Activated CD4-positive, alpha-beta T cell treated with anti-CD3 and anti-CD28 coated beads for 48 hours (primary cell): ENCODE measurements around the gene MLIP.

Experiments
- DNase-seq: peaks from one replicate; pipeline ENCODE4 v3.0.0-alpha.2; 2020

Gene MLIP

DNA sequence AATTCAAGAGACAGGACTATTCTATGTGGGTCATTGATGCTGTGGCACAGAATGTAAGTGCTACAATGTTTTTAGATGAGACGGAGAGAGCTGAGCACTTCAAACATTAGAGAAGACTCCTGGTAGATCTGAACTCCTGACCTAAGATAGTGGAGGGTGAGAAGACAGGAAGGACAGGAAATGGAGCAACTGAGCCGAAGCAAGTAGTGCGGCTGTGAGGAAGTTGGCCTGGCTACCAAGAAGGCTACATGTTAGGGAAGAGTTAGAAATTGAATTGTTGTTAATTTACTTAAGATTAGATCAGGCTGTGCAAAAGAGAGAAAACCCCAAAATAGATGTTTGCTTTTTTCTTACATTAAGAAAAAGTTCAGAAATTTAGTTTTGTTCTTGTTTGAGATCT, 14.4 kb upstream of the MLIP start:
- no peak for DNase-seq

DNA sequence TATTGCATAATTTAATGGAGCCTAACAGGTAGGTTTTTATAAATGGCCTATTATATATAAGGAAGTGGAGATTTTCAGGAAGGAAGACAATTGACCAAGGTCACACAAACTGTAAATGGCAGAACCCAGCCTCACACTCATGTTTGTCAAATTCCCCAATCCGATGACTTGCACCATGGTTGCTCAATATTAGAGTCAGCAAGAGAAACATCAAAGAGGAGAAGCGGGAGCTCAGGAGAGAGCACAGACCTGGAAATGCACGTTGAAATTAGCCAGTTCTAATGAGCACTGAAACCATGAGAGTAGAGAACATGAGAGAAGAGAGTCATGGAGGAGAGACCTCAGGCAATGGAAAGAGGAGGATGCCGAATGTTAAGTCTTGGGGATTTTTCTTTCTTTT, 13.5 kb upstream of the MLIP start:
- no peak for DNase-seq

DNA sequence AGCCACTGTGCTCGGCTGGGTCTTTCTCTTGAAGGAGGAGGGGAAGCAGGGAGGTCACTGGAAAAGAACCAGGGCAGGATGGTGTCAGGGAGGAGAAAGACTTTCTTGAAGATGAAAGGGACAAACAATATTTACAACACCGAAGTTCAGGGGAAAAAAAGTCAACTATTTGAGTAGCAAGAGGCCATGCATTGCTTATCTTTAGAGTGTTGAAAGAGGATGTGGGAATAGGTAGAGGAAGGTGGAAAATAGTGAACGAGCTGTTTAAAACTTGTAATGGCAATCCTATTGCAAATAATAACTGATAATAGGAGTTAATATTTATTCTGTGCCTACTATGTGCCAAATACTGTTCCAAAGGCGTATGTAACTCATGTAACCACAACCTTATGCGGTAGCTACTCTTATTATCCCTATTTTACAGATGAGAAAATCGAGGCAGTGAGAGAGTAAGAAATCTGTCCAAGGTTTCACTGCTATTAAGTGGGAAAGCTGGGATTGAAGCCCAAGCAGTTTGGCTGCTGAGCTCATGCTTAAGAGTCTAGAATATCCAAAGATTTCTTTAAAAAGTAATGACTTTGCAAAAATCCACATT, 12.7 kb upstream of the MLIP start:
- no peak for DNase-seq

DNA sequence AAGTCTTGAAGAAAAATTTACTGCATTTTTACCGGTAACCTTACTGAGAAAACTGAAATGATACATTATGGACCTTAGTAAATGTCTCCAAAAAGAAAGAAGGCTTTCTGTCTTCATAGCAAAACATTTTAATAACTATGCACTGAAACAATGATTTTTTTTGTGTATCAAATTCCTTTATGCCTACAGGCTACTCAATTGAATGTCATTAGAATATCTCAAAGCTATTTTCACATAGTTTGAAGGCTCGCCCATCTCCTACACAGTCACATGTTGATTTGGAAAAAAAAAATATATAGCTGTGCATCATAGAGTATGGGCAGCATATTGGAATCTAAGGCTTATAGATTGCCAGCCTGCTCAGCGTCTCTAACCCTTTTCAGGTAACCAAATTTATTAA, 12.0 kb upstream of the MLIP start:
- DNase-seq, result no peak

DNA sequence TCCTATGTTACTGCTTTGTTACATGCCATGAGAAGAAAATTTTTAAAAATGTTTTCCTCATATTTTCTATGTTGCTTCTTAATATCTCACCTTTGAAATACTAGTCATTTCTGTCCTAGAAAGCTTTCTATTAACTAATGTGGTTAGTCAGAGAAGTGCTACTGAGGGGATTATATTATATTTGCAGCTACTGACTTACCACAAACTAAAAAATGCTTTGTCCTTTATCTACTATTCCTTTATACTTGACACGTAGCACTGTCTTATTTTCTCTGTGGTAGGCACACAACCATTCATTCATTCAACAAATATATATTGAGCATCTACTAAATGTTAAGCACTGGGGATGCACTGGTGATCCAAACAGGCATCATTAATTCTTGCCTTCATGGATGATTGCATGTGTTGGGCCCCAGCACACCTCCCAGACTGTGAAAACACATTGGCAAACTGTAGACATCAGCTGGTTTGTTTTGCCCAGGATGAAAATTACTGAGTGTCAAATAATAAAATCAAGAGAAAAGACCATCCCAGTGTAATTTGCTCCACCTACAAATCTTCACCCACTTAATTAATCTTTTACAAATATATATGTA, 10.7 kb upstream of the MLIP start:
- no peak for DNase-seq

DNA sequence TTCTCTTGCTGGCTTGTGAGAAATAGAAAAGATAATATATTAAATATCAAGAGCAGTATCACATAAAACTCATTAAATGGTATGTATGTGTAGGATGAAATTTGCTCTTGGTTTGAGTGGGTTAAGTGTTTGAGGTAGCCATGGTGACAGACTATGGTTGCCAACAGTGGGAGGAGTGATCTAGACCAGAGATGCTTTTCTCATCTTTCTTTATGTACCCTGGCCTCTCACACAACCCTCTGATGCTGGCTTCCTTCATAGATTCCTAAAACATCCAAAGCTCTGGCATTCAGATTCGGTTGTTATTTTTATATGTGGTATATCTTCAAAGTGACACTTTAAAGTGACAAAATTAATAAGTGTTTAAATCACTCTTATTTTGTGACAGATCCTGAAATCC, 9.0 kb upstream of the MLIP start:
- no peak for DNase-seq

DNA sequence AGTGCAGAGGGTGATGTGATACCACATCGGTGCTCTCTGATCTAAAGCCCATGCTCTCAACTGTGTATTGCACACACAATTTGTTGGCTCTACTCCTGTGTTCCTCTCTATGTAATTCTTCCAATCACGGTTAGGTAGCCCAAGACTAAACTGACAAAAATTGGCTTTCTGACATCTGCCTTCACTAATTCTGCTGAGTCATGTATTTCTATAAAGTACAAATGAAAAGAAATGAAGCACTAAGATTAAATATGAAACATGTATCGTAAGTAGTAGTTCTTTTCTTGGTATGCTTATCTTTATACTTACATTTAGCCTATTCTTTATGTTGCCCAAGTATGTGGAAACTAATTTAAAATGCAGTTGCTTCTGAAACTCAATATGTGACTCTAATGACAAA, 7.7 kb upstream of the MLIP start:
- DNase-seq, result no peak

DNA sequence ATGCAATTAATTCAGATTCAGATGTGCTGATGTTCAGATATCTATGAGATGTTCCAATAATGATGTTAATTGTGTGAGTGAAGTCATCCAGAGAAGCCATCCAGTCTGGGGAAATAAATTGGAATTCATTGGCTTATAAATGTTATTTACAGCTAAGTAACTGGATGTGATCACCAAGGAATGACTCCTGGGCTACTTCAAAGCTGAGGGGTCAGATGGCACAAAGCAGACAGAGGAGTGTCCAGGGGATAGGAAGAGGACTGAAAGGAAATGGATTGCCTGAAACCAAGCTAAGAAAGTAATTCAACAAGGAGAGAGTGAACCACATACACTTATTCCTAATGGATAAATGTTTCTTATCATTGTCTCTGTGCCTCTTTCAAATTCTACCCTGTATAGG, 4.5 kb upstream of the MLIP start:
- no peak for DNase-seq

DNA sequence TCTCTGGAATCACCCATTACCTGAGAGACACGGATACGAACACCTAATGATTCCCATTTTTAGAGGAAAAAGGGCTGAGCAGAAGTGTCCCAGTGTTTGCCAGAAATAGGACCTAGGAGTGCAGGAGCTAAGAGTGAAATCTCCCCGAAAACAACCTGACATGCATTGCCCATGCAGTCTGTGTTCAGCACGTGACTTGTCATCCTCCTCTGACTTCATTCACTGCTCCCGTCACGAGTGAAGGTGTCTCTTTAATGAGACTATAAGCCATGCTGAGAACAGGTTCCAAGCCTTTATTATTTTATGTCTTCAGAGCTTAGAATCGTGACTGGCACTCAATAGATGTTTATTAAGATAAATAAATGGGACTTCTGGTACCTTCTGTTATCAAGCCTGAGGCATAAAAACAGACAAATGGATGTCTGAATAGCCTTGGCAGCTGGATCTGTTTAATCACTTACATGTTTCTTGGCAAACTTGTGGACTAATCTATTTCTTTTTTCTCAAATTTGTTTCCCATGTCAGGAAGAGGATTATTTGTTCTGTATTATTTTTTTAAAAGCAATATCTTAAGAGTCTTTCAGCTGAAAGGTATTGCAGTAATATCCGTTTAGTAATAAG, 3.7 kb upstream of the MLIP start:
- DNase-seq, result no peak

DNA sequence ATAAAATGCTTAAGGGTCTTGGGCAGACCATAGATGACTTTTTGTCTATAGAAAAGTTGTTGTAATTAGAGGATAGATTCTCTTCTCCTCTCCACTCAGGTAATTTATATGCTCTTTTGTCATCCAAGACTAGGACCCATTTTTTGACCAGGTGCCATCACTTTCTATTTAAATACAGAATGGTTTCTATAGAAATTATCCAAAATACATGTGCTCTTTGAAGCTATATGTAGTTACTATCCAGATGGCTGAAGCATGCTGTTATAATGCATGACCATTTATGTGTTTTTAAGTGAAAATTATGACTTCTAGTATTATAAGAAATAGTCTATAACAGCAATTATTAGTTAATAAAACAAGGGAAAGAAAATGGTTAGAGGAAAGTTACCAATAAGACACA, 3.0 kb upstream of the MLIP start:
- DNase-seq, result no peak

DNA sequence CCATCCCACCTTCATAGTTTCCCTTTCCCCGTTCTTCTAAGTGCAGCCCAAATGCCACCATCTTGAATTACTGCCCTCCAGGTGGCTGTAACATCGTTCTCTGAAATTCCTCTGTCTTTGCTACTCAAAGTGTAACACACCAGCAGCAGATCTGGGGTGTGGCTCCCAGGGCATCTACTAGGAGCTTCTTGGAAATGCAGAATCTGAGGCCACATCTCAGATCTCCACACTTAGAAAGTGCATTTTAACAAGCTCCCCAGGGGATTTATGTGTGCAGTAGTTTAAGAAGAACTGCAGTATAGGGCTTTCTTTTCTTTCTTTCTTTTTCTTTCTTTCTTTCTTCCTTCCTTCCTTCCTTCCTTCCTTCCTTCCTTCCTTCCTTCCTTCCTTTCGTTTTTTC, 1.7 kb upstream of the MLIP start:
- no peak for DNase-seq

DNA sequence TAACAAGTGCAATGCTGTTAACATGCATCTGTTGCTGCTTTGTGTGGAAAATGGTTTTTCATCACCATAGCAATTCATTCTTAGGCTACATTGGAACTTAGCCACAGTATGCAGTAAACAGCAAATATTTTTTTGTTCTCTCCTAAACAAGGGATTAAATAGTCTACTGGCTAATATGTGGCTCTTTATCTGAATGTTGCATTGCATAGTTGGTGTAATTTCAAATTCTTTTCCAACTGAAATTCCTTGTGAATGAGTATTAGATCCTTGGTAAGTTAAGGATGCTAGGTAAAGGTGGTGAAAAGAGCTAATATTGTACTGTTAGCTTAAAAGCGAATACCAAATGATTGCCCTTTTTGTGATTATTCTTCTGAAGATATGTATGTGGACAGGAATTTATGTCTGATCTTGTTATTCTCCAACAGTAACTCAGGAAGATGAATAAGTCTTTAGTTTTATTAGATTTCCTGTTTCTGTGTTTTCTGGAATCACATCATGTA, 958 bp downstream of the MLIP start:
- DNase-seq, result no peak

DNA sequence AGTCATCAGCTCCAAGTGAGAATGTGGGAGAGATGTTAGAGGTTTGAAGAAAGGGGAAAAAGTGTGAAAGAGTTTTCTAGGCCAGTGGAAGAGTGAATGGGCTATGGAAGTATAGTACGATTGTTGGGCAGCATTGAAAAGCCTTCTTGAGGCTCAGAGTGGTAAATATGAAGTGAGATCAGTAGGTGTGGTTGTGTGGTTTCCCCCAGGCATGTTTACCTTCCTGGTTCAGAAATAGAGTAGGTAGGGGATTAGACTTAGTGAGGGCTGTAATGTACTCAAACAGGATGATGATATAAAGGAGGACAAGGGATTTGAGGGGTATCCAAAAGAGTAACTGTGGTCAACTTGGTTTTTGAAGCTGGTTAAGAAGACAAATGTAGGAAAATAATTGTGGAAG, 3.7 kb downstream of the MLIP start:
- DNase-seq, result no peak

DNA sequence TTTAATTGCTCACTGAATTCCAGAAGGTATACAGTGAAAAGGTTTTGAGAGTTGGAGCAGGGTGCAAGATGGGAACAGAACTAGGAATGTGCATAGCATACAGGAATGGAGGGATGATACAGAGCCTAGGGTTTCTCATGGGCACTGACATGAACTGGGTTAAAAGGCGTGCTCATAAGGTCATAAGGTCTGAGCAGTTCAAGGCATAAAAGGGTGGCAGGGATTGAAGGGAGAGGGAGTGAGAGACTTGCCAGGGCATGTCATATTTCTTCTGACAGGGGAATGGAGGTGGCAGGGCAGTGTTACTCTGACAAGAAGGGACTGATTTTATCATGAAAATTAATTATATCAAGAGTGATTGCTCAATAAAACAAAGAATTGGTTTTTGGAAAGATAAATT, 4.7 kb downstream of the MLIP start:
- no peak for DNase-seq

DNA sequence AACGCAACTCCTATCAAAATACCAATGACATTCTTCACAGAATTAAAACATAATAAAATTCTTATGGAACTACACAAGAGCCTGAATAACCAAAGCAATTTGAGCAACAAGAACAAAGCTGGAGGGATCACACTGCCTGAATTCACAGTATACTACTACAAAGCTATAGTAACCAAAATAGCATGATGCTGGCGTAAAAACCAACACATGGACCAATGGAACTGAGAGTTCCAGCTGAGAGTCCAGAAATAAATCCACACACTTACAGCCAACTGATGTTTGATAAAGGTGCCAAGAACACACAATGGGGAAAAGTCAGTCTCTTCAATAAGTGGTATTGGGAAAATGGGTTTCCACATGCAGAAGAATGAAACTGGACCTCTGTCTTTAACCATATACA, 6.9 kb downstream of the MLIP start:
- DNase-seq, result no peak

DNA sequence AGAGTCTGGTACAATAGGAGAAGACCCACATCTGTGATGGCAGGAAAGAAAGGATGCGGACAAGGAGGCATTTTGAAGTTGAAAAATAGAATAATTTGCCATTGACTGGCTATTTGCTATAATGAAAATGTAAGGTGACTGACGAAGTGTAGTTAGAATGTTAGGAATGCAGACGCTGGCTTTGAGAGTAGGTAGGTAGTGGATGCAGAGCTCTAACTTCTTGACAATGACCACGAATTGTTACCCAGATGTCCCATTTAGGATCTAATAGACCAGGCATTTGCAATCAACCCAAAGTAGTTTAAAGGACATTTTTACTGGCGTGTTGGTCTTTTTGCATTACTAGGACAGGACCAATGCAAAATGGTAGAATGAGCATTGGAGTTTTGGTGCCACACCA, 14.2 kb downstream of the MLIP start:
- no peak for DNase-seq

DNA sequence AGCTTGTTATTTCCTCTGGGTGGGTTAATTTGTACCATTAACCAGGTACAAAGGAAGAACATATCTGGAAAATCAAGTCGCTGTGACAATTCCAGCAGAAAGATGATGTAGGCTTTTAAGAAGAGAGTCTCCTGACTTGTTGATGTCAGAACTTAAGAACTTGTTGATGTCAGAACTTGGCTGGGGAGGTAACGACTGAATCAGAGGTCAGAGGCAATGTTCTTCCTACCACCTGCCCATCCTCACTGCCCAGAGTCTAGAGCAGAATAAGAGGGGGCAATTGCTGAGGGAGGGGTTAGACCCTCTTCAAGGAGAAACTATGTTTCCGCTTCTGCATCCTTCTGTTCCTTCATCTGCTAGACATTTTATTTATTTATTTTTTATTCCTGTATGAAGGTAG, 18.9 kb downstream of the MLIP start:
- no peak for DNase-seq

DNA sequence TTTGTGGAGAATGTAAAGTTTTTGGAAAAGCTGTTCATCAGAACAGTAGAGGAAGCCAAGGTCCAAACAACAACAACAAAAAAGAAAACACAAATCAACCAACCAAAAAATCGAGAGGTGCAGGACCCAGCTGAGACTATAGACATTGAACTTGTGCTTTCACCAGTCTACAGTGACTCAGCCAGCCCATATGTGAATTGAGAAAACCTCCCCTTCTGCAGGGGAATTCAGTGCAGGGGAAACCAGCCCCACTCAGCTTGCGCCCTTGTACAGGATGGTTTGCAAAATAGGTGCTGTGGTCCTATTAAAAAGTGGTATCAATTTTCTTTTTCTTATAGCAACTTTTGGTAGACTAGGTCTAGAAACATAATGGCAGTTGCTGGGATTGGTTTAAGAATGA, 21.3 kb downstream of the MLIP start:
- DNase-seq, result no peak

DNA sequence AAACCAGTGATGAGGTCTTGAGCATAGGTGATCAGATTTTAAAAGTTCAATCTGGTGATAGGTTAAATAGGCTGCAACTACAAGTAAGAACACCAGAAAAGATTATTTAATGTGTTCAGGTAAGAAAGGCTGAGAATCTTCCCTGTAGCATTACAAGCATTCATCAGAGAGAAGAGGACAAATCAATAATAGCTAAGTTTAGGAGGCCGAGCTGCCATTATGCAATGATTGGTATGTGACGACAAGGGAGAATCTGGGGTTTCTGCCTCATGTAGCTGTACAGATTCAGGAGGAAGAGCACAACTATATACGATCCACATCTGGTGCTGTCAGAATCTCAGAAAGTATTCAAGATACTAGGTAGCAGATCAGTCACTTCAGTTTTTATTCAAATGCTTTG, 21.9 kb downstream of the MLIP start:
- no peak for DNase-seq

DNA sequence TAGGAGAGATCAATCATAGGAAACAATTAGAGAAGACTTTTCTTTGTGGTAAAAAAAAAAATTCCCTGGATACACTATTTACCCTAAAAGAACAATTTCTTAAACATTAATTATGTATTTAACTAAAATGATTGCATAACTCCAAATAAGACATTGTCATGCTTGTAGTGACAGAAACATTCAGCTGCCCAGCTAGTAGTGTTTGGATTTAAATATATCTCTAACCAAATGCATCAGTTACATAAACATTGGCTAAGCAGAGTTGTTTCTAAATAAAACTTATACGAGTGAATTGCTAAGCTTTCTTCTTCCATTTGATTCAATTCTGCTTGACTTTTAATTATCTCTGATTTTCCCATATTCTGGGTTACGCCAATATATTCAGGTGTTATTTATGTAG, 23.7 kb downstream of the MLIP start:
- DNase-seq, result no peak

DNA sequence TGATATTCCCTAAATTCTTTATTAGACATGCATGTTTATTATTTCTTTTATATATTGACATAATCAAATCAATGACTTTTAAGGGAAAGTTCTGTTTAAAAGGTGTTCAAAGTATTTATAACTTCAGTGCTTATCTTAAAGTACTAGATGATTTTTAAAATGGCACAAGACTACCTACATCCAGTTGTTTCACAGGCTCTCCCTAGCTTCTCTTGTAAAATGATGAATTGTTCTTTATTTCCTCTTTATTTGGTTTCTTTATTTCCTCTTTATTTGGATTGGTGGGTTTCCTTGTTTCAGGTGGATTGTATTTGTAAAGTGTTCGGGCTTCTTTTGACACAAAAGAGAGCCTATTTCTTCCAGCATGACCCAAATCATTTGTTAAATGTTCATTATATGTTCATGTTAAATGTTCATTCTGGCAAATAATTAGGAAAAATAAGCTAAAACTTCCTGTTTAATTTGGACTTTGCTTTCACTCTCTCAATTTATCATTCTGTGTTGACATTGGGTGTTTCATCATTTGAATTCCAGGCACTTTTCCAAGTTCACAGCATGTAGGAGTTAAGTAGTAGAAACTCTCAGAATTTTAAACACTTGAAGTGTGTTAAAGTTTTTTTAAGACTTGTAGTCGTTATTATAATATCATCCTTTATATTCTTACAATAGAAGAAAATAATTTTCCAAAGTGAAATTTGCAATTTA, 24.6 kb downstream of the MLIP start:
- no peak for DNase-seq

DNA sequence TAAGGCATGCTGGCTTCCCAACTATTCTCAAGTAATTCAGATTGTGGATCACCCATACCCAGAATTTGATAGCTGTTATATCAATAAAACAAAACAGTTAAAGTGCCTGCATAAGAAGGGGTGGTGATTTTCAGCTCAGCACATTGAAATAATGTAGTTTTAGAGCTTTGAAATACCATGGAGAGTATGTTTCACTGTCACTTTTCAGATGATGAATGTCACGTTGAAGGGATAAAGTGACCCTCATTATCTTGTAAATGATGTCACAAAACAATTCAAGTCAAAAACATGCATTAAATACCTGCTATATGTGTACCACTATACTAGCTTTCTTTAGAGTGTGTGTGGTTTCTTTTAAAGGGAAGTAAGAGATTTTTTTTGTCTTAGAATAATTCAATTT, 27.6 kb downstream of the MLIP start:
- DNase-seq, result no peak

DNA sequence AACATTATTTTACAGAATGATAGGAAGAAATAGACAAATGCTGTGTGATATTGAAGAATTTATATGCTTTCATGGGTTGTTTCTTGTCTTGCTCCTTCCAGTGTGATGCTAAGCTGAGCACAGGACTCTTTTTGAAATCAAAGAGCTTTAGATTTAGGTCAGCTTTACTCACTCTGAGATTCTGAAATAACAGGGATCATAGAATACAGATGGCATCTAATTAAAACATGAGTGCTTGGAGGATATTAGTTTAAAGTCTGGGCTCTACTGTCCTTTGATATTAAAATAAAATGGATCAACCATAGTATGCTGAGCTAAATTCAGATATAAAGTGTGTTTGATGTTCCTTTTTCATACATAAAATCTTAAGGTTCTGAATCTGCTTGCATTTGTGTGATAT, 29.6 kb downstream of the MLIP start:
- DNase-seq, result no peak

DNA sequence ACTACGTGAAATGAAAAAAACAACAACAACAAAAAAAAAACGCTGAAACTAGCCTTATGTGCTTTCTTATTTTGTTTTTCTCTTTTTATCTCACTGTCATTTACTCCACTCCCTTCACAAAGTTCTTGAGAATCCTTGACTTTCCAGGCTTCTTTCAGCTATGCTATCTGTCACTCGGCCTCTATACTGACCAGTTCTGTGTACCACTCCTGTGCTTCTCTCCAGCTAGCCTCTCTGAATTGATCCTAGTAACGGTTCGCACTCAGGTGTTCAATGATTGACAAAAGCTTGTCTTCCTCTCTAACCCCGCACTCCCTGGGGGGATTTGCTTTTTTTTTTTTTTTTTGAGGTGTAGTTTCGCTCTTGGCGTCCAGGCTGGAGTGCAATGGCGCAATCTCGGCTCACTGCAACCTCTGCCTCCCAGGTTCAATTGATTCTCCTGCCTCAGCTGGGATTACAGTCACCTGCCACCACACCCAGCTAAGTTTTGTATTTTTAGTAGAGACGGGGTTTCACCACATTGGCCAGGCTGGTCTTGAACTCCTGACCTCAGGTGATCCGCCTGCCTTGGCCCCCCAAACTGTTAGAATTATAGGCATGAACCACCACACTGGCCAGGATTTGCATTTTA, 31.8 kb downstream of the MLIP start:
- DNase-seq, result no peak
